HT-29 (cell line): ENCODE measurements around the gene FNDC7. TPM values are rescaled to one million over a fixed set of nuclear protein-coding genes. Genes with fewer than 3 reads are reported as not detected.

ENCODE experiments used
- total RNA-seq: library from RNA; depleted of rRNA; stranded (reverse); fragments of >200 nt; shearing (Covaris generic); gene quantifications from 2 replicates; pipeline ENCODE4 v1.2.3, GENCODE V29; 2014; rRNA removed

Gene FNDC7
- total RNA-seq, 1 experiment from 2014 or later: not detected

Other genes starting within 250 kb of the FNDC7 start
- 2.1 and 3.1 TPM in 2 replicates for gene EEIG2, start 152.8 kb upstream of the FNDC7 start, total RNA-seq
- 15.1 and 15.2 TPM in 2 replicates for gene HENMT1, start 51.8 kb upstream of the FNDC7 start, total RNA-seq
- 28.2 and 30.0 TPM in 2 replicates for gene PRPF38B, start 20.6 kb upstream of the FNDC7 start, total RNA-seq
- 10.1 and 14.0 TPM in 2 replicates for gene STXBP3, start 33.8 kb downstream of the FNDC7 start, total RNA-seq
- 0.64 TPM in 1 of 2 replicates, not detected in the other for gene AKNAD1, start 144.2 kb downstream of the FNDC7 start, total RNA-seq
- gene GPSM2, start 164.1 kb downstream of the FNDC7 start, total RNA-seq: 47.5 and 49.7 TPM in 2 replicates